K562 (cell line): ENCODE results near the gene ZNF768. TPM values are rescaled to one million over a fixed set of nuclear protein-coding genes. Genes with fewer than 3 reads are reported as not detected.

Source experiments
- ASH1L ChIP-seq: fragments of 450-650 bp; IDR thresholded peaks from 2 replicates; pipeline ENCODE4 v1.6.1; 2018; ENCODE audit warnings: borderline replicate concordance, mild to moderate bottlenecking, low read depth; ENCODE audit not compliant: partially characterized antibody
- CREB3L1 ChIP-seq: fragments of 450-650 bp; IDR thresholded peaks from 2 replicates; pipeline ENCODE4 v1.6.1; 2014; ENCODE audit warnings: low read depth, mild to moderate bottlenecking, moderate library complexity, borderline replicate concordance
- ESRRA ChIP-seq: fragments of 450-650 bp; IDR thresholded peaks from 2 replicates; pipeline ENCODE4 v1.6.1; 2014; ENCODE audit warnings: low read depth, mild to moderate bottlenecking, moderate library complexity, borderline replicate concordance
- GTF2E2 ChIP-seq: fragments of 200-800 bp; sonication (Bioruptor generic); IDR thresholded peaks from 2 replicates; pipeline ENCODE4 v1.6.1; 2016; ENCODE audit warnings: missing genetic modification characterization, missing compliant biosample characterization
- HDAC1 ChIP-seq, 2 experiments: fragments of 450-650 bp; IDR thresholded peaks; 2 replicates each; pipeline ENCODE4 v1.6.1; 2016 to 2017; ENCODE audit warnings: inconsistent platforms in 1 of 2, mild to moderate bottlenecking in 1 of 2, moderate library complexity in 1 of 2
- HDGF ChIP-seq: fragments of 450-650 bp; IDR thresholded peaks from 2 replicates; pipeline ENCODE4 v1.6.1; 2016
- L3MBTL2 ChIP-seq: fragments of 450-650 bp; IDR thresholded peaks from 2 replicates; pipeline ENCODE4 v1.6.1; 2016; ENCODE audit warnings: mild to moderate bottlenecking, moderate library complexity
- PHF20 ChIP-seq: fragments of 450-650 bp; IDR thresholded peaks from 2 replicates; pipeline ENCODE4 v1.6.1; 2018; ENCODE audit not compliant: partially characterized antibody
- POLR2A ChIP-seq: fragments of 450-650 bp; conservative IDR thresholded peaks from 2 replicates; pipeline ENCODE4 v1.6.1; 2016
- STAT5B ChIP-seq: fragments of 250-450 bp; sonication (Bioruptor Pico); IDR thresholded peaks from 2 replicates; pipeline ENCODE4 v1.8.0; 2021; ENCODE audit warnings: mild to moderate bottlenecking, inconsistent platforms
- ZFPM2 ChIP-seq: fragments of 250-450 bp; sonication (Bioruptor Pico); IDR thresholded peaks from 2 replicates; pipeline ENCODE4 v1.5.1; 2022; ENCODE audit warnings: mild to moderate bottlenecking
- ZNF263 ChIP-seq: sonication (generic); formaldehyde crosslinking; IDR thresholded peaks from 2 replicates; pipeline ENCODE4 v1.8.0; 2022; ENCODE audit warnings: mild to moderate bottlenecking, missing genetic modification reagents, borderline replicate concordance
- ZNF436 ChIP-seq: fragments of 250-450, 450-650 bp; sonication (Bioruptor Pico); formaldehyde crosslinking; IDR thresholded peaks from 2 replicates; pipeline ENCODE4 v1.7.0; 2020; ENCODE audit warnings: mild to moderate bottlenecking
- ZNF586 ChIP-seq: fragments of 450-650 bp; formaldehyde crosslinking; conservative IDR thresholded peaks from 2 replicates; pipeline ENCODE4 v1.4.0; 2020; ENCODE audit warnings: mild to moderate bottlenecking, moderate library complexity
- ZNF766 ChIP-seq: fragments of 200-800 bp; sonication (Bioruptor generic); conservative IDR thresholded peaks from 2 replicates; pipeline ENCODE4 v1.6.1; 2016; ENCODE audit warnings: missing genetic modification characterization, missing compliant biosample characterization
- ZNF785 ChIP-seq: fragments of 250-450 bp; sonication (Bioruptor Pico); IDR thresholded peaks from 2 replicates; pipeline ENCODE4 v1.4.0; 2020; ENCODE audit warnings: mild to moderate bottlenecking
- ZNF79 ChIP-seq: fragments of 250-450 bp; sonication (Bioruptor Pico); IDR thresholded peaks from 2 replicates; pipeline ENCODE4 v1.4.0; 2020; ENCODE audit warnings: low read depth, mild to moderate bottlenecking, moderate library complexity
- polyA plus RNA-seq, 8 experiments: library from polyadenylated mRNA; depleted of rRNA in 4 of 8; stranded (reverse) in 5 of 8; unstranded in 3 of 8; fragments of >200 nt; fragmentation: Nextera tagmentation in 2 of 8; fragmentation: Illumina TruSeq in 1 of 8; extraction: Ambion mirVana in 2 of 8; extraction: Trizol in 1 of 8; gene quantifications; 2 replicates each; pipeline versions ENCODE4 v1.2.1 to v1.2.3, GENCODE V29; 2011 to 2014; ENCODE audit warnings: inconsistent platforms in 1 of 8, missing spikeins in 1 of 8
- total RNA-seq, 7 experiments: library from RNA; depleted of rRNA in 6 of 7; stranded (reverse); fragments of >200 nt in 6 of 7; fragmentation: Illumina TruSeq in 2 of 7; extraction: Trizol in 2 of 7; gene quantifications; 2 replicates each; pipeline versions ENCODE4 v1.2.1 to v1.2.3, GENCODE V29; 2011 to 2021; ENCODE audit warnings: low replicate concordance in 1 of 7
- TF ChIP-seq, protein P1 (sequence below), 2 experiments: fragments of 450-650 bp; IDR thresholded peaks; 2 replicates each; pipeline ENCODE4 v1.6.1; 2018; ENCODE audit warnings: mild to moderate bottlenecking in 2 of 2, low read depth in 1 of 2; ENCODE audit not compliant: partially characterized antibody in 2 of 2
- TF ChIP-seq, protein P2 (sequence below): fragments of 450-650 bp; IDR thresholded peaks from 2 replicates; pipeline ENCODE4 v1.6.1; 2017; ENCODE audit warnings: antibody characterized with exemption, mild to moderate bottlenecking

ZNF768 gene
- total and polyA plus RNA-seq, 9 of the 15 experiments (the other 6 are each of a cell fraction or from before 2014, with no cell fraction given), result 0.13 to 50.7 (median 26.9) TPM

DNA sequence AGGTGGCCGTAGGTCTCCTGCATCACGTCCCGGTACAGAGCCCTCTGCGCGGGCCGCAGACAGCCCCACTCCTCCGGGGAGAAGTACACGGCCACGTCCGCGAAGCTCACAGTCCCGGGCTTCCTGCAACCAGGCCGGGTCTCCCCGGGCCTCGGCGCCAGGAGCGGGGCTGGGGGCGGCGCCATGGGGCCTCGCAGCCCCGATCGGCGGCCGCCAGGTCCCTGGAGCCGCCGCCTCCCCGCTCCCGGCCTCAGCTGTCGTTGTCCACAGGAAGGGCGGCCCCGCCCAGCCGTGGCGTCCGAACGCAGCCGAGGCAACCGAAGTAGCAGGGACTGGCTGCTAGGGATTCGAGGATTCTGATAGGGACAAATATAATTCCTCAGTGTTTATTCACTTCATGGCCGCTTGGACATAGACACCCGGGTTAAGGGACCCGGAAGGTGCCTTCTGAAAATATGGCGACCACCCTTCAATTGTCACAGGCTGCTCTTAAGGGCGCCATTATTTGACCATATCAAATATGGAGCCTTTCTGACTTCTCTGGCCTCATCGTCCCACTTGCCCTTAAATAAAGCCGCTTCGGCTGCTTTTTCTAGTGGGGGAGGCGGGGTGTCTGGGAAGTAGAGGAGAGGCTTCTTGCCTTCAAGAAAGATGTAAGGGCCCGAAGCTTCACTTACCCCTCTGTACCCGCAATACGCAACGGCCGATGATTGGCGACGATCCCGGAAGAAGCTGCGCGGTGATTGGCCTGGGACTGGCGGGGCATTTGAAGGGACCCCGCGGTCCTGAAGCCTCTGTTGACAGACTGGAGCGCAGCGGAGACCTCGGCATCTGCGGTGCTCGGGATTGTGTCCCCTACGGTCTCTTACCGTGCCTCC lies 45.3 kb upstream of the ZNF768 start, which contains the start of gene ZNF688 (continued):
- TF ChIP-seq HDGF (no peak), GTF2E2 (tag) (no peak), ZNF263 (CRISPR knock-in tag) (peak; percentile 63), ZNF436 (CRISPR knock-in tag) (no peak), CREB3L1 (no peak; the same call in 1 of the 2 replicates), ZNF785 (CRISPR knock-in tag) (no peak), ZNF766 (CRISPR knock-in tag) (peak; percentile 86), POLR2A (peak; percentile 80), ZNF586 (CRISPR knock-in tag) (no peak), ZNF79 (CRISPR knock-in tag) (no peak), ASH1L (peak; percentile 93), ZFPM2 (CRISPR knock-in tag) (no peak), L3MBTL2 (peak; percentile 61), PHF20 (peak; percentile 46), STAT5B (CRISPR knock-in tag) (no peak), HDAC1 (IDR thresholded peaks at IDR 0.05) (peak; percentile 75 to 97; a peak in 3 of 4 replicates), ESRRA (peak; percentile 46; the same call in 1 of the 2 replicates)
- TF ChIP-seq, protein P1, sequence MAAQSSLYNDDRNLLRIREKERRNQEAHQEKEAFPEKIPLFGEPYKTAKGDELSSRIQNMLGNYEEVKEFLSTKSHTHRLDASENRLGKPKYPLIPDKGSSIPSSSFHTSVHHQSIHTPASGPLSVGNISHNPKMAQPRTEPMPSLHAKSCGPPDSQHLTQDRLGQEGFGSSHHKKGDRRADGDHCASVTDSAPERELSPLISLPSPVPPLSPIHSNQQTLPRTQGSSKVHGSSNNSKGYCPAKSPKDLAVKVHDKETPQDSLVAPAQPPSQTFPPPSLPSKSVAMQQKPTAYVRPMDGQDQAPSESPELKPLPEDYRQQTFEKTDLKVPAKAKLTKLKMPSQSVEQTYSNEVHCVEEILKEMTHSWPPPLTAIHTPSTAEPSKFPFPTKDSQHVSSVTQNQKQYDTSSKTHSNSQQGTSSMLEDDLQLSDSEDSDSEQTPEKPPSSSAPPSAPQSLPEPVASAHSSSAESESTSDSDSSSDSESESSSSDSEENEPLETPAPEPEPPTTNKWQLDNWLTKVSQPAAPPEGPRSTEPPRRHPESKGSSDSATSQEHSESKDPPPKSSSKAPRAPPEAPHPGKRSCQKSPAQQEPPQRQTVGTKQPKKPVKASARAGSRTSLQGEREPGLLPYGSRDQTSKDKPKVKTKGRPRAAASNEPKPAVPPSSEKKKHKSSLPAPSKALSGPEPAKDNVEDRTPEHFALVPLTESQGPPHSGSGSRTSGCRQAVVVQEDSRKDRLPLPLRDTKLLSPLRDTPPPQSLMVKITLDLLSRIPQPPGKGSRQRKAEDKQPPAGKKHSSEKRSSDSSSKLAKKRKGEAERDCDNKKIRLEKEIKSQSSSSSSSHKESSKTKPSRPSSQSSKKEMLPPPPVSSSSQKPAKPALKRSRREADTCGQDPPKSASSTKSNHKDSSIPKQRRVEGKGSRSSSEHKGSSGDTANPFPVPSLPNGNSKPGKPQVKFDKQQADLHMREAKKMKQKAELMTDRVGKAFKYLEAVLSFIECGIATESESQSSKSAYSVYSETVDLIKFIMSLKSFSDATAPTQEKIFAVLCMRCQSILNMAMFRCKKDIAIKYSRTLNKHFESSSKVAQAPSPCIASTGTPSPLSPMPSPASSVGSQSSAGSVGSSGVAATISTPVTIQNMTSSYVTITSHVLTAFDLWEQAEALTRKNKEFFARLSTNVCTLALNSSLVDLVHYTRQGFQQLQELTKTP (IDR thresholded peaks at IDR 0.05; ENCODE audit: low read depth in 1 of 2, partially characterized antibody in 2 of 2), result peak in 1 of 2 experiments; percentile 76
- TF ChIP-seq, protein P2, sequence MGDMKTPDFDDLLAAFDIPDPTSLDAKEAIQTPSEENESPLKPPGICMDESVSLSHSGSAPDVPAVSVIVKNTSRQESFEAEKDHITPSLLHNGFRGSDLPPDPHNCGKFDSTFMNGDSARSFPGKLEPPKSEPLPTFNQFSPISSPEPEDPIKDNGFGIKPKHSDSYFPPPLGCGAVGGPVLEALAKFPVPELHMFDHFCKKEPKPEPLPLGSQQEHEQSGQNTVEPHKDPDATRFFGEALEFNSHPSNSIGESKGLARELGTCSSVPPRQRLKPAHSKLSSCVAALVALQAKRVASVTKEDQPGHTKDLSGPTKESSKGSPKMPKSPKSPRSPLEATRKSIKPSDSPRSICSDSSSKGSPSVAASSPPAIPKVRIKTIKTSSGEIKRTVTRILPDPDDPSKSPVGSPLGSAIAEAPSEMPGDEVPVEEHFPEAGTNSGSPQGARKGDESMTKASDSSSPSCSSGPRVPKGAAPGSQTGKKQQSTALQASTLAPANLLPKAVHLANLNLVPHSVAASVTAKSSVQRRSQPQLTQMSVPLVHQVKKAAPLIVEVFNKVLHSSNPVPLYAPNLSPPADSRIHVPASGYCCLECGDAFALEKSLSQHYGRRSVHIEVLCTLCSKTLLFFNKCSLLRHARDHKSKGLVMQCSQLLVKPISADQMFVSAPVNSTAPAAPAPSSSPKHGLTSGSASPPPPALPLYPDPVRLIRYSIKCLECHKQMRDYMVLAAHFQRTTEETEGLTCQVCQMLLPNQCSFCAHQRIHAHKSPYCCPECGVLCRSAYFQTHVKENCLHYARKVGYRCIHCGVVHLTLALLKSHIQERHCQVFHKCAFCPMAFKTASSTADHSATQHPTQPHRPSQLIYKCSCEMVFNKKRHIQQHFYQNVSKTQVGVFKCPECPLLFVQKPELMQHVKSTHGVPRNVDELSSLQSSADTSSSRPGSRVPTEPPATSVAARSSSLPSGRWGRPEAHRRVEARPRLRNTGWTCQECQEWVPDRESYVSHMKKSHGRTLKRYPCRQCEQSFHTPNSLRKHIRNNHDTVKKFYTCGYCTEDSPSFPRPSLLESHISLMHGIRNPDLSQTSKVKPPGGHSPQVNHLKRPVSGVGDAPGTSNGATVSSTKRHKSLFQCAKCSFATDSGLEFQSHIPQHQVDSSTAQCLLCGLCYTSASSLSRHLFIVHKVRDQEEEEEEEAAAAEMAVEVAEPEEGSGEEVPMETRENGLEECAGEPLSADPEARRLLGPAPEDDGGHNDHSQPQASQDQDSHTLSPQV, result peak; percentile 80
